ENCODE data around the gene MRPL55. TPM values are rescaled to one million over a fixed set of nuclear protein-coding genes. Genes with fewer than 3 reads are reported as not detected.
A peak's percentile ranks its signal among the peaks of the same experiment; 100 is the strongest.

The MRPL55 gene
- total and polyA plus RNA-seq, 2 of the 13 experiments (the other 11 are each of a cell fraction or from before 2014, with no cell fraction given), result 58.6 to 92.9 TPM

DNA sequence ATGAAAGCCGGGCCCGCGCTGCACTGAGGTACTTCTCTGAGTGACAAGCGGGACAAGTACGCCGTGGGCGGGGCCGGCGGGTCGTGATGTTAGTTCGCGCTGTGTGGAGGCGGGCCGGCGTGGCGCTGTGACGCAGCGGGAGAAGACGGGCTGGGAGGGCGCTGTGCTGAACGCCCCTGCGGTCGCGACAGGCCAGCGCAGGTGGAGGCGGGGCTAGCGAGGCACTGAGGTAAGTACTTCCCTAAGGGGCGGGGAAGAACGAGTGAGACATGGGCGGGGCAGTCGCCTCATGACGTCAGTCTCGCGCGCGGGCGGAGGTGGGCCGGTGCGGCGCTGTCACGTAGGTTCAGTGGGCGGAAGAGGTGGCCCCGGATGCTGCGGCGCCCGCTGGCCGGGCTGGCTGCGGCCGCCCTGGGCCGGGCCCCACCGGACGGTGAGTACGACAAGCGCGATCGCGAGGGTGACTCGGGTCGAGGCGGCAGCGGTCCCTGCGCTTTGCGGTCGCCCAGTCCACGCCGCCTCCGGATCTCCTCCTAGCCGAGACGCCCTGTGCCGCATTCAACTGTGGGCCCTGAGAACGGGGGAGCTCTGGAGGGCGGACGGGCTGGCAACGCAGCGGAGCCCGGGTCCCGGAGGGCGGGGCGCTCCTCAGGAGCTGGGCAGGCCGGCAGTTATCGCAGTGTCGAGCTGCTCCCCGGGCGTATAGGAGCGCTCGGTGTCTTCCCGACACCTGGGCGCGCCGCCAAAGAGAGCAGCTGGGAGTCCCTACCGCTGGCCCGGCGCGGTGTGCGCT, 31.0 kb upstream of the MRPL55 start, which contains the start of gene GUK1 (continued):
- TF ChIP-seq, protein P1, sequence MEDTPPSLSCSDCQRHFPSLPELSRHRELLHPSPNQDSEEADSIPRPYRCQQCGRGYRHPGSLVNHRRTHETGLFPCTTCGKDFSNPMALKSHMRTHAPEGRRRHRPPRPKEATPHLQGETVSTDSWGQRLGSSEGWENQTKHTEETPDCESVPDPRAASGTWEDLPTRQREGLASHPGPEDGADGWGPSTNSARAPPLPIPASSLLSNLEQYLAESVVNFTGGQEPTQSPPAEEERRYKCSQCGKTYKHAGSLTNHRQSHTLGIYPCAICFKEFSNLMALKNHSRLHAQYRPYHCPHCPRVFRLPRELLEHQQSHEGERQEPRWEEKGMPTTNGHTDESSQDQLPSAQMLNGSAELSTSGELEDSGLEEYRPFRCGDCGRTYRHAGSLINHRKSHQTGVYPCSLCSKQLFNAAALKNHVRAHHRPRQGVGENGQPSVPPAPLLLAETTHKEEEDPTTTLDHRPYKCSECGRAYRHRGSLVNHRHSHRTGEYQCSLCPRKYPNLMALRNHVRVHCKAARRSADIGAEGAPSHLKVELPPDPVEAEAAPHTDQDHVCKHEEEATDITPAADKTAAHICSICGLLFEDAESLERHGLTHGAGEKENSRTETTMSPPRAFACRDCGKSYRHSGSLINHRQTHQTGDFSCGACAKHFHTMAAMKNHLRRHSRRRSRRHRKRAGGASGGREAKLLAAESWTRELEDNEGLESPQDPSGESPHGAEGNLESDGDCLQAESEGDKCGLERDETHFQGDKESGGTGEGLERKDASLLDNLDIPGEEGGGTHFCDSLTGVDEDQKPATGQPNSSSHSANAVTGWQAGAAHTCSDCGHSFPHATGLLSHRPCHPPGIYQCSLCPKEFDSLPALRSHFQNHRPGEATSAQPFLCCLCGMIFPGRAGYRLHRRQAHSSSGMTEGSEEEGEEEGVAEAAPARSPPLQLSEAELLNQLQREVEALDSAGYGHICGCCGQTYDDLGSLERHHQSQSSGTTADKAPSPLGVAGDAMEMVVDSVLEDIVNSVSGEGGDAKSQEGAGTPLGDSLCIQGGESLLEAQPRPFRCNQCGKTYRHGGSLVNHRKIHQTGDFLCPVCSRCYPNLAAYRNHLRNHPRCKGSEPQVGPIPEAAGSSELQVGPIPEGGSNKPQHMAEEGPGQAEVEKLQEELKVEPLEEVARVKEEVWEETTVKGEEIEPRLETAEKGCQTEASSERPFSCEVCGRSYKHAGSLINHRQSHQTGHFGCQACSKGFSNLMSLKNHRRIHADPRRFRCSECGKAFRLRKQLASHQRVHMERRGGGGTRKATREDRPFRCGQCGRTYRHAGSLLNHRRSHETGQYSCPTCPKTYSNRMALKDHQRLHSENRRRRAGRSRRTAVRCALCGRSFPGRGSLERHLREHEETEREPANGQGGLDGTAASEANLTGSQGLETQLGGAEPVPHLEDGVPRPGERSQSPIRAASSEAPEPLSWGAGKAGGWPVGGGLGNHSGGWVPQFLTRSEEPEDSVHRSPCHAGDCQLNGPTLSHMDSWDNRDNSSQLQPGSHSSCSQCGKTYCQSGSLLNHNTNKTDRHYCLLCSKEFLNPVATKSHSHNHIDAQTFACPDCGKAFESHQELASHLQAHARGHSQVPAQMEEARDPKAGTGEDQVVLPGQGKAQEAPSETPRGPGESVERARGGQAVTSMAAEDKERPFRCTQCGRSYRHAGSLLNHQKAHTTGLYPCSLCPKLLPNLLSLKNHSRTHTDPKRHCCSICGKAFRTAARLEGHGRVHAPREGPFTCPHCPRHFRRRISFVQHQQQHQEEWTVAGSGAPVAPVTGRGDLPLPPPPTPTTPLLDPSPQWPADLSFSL (CRISPR knock-in tag; IDR thresholded peaks at IDR 0.05), result no peak
- TF ChIP-seq ZNF660 (CRISPR knock-in tag; IDR thresholded peaks at IDR 0.05; ENCODE audit: borderline replicate concordance, low read depth) (no peak; the same call in 1 of the 2 replicates), TRIM22 (IDR thresholded peaks at IDR 0.05) (no peak), ZNF501 (CRISPR knock-in tag; IDR thresholded peaks at IDR 0.05) (peak; percentile 83), ZNF441 (CRISPR knock-in tag; IDR thresholded peaks at IDR 0.05; ENCODE audit: borderline replicate concordance) (no peak), TBX2 (CRISPR knock-in tag; IDR thresholded peaks at IDR 0.05; ENCODE audit: borderline replicate concordance) (peak; percentile 92), MTF1 (CRISPR knock-in tag; IDR thresholded peaks at IDR 0.05) (no peak), RXRB (CRISPR knock-in tag; IDR thresholded peaks at IDR 0.05; ENCODE audit: borderline replicate concordance) (peak; percentile 49), SUZ12 (IDR thresholded peaks at IDR 0.05; ENCODE audit: low read depth, low read length) (no peak), HNRNPUL1 (IDR thresholded peaks at IDR 0.05; ENCODE audit: low read depth, low read length) (no peak), ZNF747 (CRISPR knock-in tag; IDR thresholded peaks at IDR 0.05; ENCODE audit: borderline replicate concordance) (peak; percentile 75; the same call in 1 of the 2 replicates), ZNF564 (CRISPR knock-in tag; IDR thresholded peaks at IDR 0.05) (no peak; the same call in 1 of the 2 replicates), PHB2 (IDR thresholded peaks at IDR 0.05; ENCODE audit: partially characterized antibody) (no peak), NCOA1 (CRISPR knock-in tag; IDR thresholded peaks at IDR 0.05) (no peak), ZNF260 (CRISPR knock-in tag; IDR thresholded peaks at IDR 0.05; ENCODE audit: borderline replicate concordance, low read depth) (no peak), ZNF569 (CRISPR knock-in tag; IDR thresholded peaks at IDR 0.05; ENCODE audit: borderline replicate concordance) (no peak), NFE2 (CRISPR knock-in tag; IDR thresholded peaks at IDR 0.05) (no peak), NFIB (CRISPR knock-in tag; IDR thresholded peaks at IDR 0.05; ENCODE audit: borderline replicate concordance) (no peak), ZNF160 (CRISPR knock-in tag; IDR thresholded peaks at IDR 0.05) (0 out of 2 replicates have a peak, but pooled peaks have one; percentile 27), BATF2 (CRISPR knock-in tag; IDR thresholded peaks at IDR 0.05) (no peak)
- TF ChIP-seq, protein P2, sequence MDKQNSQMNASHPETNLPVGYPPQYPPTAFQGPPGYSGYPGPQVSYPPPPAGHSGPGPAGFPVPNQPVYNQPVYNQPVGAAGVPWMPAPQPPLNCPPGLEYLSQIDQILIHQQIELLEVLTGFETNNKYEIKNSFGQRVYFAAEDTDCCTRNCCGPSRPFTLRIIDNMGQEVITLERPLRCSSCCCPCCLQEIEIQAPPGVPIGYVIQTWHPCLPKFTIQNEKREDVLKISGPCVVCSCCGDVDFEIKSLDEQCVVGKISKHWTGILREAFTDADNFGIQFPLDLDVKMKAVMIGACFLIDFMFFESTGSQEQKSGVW (CRISPR knock-in tag; IDR thresholded peaks at IDR 0.05; ENCODE audit: borderline replicate concordance), result no peak

Measured in HepG2 (cell line).